Measurements from ENCODE around the gene NR3C1. TPM values are rescaled to one million over a fixed set of nuclear protein-coding genes. Genes with fewer than 3 reads are reported as not detected.
A peak's percentile ranks its signal among the peaks of the same experiment; 100 is the strongest.

Gene NR3C1
- total RNA-seq, 4 donors from 2014 or later: 56.7 to 79.1 (median 64.4) TPM

DNA sequence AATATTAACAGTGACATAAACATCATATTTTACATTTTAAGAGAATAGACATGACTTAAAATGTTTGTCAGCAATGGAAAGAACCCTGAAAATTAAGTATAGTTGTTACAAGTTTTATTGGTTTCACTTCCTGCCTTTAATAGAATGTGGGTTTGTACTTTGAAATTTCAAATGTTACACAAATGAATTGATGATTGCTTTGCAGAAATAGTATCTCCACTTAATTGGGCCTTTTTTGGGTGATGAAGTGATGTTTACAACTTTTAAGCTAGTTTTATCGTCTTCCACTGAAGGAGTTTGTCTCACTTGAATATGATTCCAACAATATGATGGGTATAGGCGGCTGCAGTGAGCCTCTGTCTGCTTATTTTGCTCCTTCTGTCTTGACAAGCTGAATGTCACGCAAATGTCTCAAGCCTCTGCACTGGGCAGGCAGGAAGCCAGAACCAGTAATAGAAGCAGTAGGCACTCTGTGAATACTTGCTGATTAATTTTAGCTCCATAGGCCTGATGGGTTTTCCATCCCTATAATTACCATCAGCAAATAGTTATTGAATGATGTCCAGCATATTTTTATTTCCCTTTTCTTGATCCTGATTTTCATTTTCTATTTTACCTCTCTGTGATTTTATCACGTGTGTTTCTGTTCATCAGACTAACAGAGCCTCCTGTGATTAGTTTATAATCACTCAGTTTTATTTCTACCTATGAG lies 10.6 kb upstream of the NR3C1 start:
- Histone ChIP-seq H3K9me3 (no peaks in the 10 kb centered on the region), H3K27ac (peak overlapping the region in 1 of 4 donors; percentile 3), H3K27me3 (no peaks in the 10 kb centered on the region), H3K36me3 (no peaks in the 10 kb centered on the region), H3K4me3 (no peak overlapping the region), H3K4me1 (peaks cover 6 to 10% of the 10 kb centered on the region in 2 donors)
- in situ Hi-C loops (cut with MboI; ENCODE audit: low sequenced_read_pairs in 4 of 4) (loop anchor here in 1 of 4 donors (25.0 kb wide), 1 partner anchor 402 kb away; no protein-coding TSS in a partner anchor), intact Hi-C loops (cut with DNase I; ENCODE audit: low total_unique reads) (no loop called here)
- TF ChIP-seq POLR2A (IDR thresholded peaks at IDR 0.05): no peak
- TF ChIP-seq, protein P1, sequence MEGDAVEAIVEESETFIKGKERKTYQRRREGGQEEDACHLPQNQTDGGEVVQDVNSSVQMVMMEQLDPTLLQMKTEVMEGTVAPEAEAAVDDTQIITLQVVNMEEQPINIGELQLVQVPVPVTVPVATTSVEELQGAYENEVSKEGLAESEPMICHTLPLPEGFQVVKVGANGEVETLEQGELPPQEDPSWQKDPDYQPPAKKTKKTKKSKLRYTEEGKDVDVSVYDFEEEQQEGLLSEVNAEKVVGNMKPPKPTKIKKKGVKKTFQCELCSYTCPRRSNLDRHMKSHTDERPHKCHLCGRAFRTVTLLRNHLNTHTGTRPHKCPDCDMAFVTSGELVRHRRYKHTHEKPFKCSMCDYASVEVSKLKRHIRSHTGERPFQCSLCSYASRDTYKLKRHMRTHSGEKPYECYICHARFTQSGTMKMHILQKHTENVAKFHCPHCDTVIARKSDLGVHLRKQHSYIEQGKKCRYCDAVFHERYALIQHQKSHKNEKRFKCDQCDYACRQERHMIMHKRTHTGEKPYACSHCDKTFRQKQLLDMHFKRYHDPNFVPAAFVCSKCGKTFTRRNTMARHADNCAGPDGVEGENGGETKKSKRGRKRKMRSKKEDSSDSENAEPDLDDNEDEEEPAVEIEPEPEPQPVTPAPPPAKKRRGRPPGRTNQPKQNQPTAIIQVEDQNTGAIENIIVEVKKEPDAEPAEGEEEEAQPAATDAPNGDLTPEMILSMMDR (IDR thresholded peaks at IDR 0.05 in 4 of 5, conservative IDR thresholded peaks at IDR 0.05 in 1 of 5): peak in 1 of 5 experiments; percentile 14
- ATAC-seq (peak in 1 of 2 donors; percentile 45), DNase-seq (no peak)

DNA sequence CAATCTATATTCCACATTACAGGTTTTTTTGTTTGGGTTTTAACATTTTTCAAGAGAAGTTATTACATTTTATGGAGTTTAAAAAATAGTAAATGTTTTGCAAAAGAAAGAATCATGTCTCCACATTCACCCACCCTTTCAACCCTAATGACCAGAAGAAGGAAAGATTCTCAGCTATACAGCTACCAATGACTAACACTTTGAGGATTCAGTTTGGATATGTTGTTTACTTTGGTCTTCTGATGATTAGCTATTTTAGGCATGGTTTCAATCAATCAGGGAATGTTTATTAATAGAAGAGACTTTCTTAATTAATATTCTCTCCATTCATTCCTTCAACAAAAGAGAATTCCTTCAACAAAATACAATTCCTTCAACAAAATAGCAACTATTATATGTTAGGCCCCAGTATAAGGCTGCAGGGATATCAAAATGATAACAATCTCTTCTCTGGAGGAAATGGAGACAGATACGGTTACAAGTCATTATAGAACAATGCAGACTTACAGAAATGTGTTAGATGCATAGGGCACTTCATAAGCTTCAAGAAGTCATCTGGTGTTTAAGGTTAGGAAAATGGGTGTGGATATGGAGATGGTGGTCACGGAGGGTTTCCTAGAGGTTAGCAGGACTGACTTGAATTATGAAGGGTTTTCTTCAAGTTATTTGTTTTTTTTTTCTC lies 9.3 kb upstream of the NR3C1 start:
- H3K4me1 ChIP-seq: peaks cover 6 to 10% of the 10 kb centered on the region in 2 donors
- no peak for TF ChIP-seq POLR2A (IDR thresholded peaks at IDR 0.05)
- TF ChIP-seq, protein P1 (IDR thresholded peaks at IDR 0.05 in 4 of 5, conservative IDR thresholded peaks at IDR 0.05 in 1 of 5): no peak
- in situ Hi-C loops (cut with MboI; ENCODE audit: low sequenced_read_pairs in 4 of 4) (loop anchor here in 1 of 4 donors (25.0 kb wide), 1 partner anchor 401 kb away; no protein-coding TSS in a partner anchor), intact Hi-C loops (cut with DNase I; ENCODE audit: low total_unique reads) (no loop called here)
- no peak overlapping the region for H3K27ac ChIP-seq
- H3K4me3 ChIP-seq: no peak overlapping the region
- H3K27me3 ChIP-seq: no peaks in the 10 kb centered on the region
- ATAC-seq: no peak
- H3K36me3 ChIP-seq: no peaks in the 10 kb centered on the region
- DNase-seq: no peak
- H3K9me3 ChIP-seq: no peaks in the 10 kb centered on the region

DNA sequence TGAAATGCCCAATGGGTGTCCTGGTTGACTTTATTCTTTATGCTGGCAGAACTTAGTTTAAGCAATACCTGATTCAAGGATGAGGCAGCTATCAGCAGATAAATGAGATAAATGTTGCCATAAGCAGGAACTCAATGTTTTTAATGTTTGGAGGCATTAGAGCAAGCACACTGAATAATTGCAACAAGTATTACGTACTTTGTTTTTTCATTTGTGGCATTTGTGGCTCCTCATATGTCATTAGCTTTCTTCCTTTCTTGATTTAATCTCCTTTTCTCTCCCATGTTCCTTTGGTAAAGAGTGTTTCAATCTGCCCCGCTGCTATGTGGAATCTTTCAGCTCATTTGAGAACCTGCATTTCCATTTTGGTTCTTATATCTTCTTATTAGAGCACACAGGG lies 6.4 kb upstream of the NR3C1 start:
- H3K27me3 ChIP-seq: no peaks in the 10 kb centered on the region
- TF ChIP-seq, protein P1 (IDR thresholded peaks at IDR 0.05 in 4 of 5, conservative IDR thresholded peaks at IDR 0.05 in 1 of 5): no peak
- intact Hi-C loops (cut with DNase I; ENCODE audit: low total_unique reads) (loop anchor here (10.0 kb wide), 1 partner anchor 635 kb away; the partner anchor contains the start of gene ARHGAP26), in situ Hi-C loops (cut with MboI; ENCODE audit: low sequenced_read_pairs in 4 of 4) (loop anchor here (10.0 to 25.0 kb wide), 6 partner anchors 165 to 485 kb away; no protein-coding TSS in a partner anchor)
- ATAC-seq: no peak
- no peaks in the 10 kb centered on the region for H3K9me3 ChIP-seq
- H3K27ac ChIP-seq: no peak overlapping the region
- H3K4me1 ChIP-seq: peaks cover 6 to 10% of the 10 kb centered on the region in 2 donors
- DNase-seq: no peak
- H3K4me3 ChIP-seq: no peak overlapping the region
- no peaks in the 10 kb centered on the region for H3K36me3 ChIP-seq

DNA sequence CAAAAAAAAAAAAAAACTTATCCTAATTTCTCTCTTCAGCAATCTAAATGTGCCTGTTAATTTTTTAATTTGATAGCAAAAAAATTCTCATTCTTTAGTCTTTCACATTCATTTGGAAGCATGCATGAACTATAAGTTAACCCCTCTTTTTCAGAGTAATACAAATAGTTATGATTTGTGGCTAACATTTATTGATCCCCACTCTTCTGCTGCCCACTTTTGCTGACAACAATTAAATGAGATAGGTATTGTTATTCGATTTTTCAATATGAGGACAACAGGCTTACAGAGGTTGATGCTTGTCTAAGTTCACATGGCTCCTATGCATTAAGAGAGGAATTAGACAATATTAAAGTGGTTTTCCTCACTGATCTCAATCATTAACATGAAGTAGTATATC lies 2.9 kb upstream of the NR3C1 start:
- intact Hi-C loops (cut with DNase I; ENCODE audit: low total_unique reads) (loop anchor here (2.0 to 10.0 kb wide), 2 partner anchors 418 to 632 kb away; partner anchors contain the start of gene ARHGAP26), in situ Hi-C loops (cut with MboI; ENCODE audit: low sequenced_read_pairs in 4 of 4) (loop anchor here (10.0 to 25.0 kb wide), 6 partner anchors 162 to 482 kb away; no protein-coding TSS in a partner anchor)
- ATAC-seq (no peak), DNase-seq (no peak)
- H3K27ac ChIP-seq: no peak overlapping the region
- H3K4me1 ChIP-seq: peaks cover 3 to 4% of the 10 kb centered on the region in 2 donors
- TF ChIP-seq POLR2A (IDR thresholded peaks at IDR 0.05): no peak
- TF ChIP-seq, protein P1 (IDR thresholded peaks at IDR 0.05 in 4 of 5, conservative IDR thresholded peaks at IDR 0.05 in 1 of 5): no peak
- no peaks in the 10 kb centered on the region for H3K9me3 ChIP-seq
- no peak overlapping the region for H3K4me3 ChIP-seq
- H3K27me3 ChIP-seq: no peaks in the 10 kb centered on the region
- H3K36me3 ChIP-seq: no peaks in the 10 kb centered on the region

Measured in gastrocnemius medialis (tissue), 4 donors.